GM18858 (cell line): ENCODE data around the gene GRM1.

Experiments used
- ATAC-seq: cut with Tn5 transposase; IDR thresholded peaks from one replicate; pipeline ENCODE4 v1.9.1; 2021; ENCODE audit not compliant: unreplicated experiment

The GRM1 gene

GRCh38 chr6:146361128-146361924 lies 332.5 kb downstream of the GRM1 start:
- ATAC-seq, result no peak

GRCh38 chr6:146363838-146364607 lies 335.2 kb downstream of the GRM1 start:
- no peak for ATAC-seq

- no peak for ATAC-seq
Measured at GRCh38 chr6:146364816-146365594, 336.1 kb downstream of the GRM1 start.

- no peak for ATAC-seq
Measured at GRCh38 chr6:146367061-146367460, 338.2 kb downstream of the GRM1 start.

GRCh38 chr6:146369866-146370265 lies 341.0 kb downstream of the GRM1 start:
- no peak for ATAC-seq

- ATAC-seq, result no peak
Measured at GRCh38 chr6:146381486-146381885, 352.6 kb downstream of the GRM1 start.

GRCh38 chr6:146388736-146389364 lies 360.0 kb downstream of the GRM1 start:
- ATAC-seq, result no peak

- ATAC-seq, result no peak
Measured at GRCh38 chr6:146389740-146390139, 360.9 kb downstream of the GRM1 start.

- no peak for ATAC-seq
Measured at GRCh38 chr6:146397638-146398037, 368.8 kb downstream of the GRM1 start.

GRCh38 chr6:146402476-146402875 lies 373.6 kb downstream of the GRM1 start:
- ATAC-seq, result no peak

- no peak for ATAC-seq
Measured at GRCh38 chr6:146408583-146408982, 379.7 kb downstream of the GRM1 start.

GRCh38 chr6:146410851-146411595 lies 382.2 kb downstream of the GRM1 start:
- ATAC-seq, result no peak

- ATAC-seq, result no peak
Measured at GRCh38 chr6:146419576-146419975, 390.7 kb downstream of the GRM1 start.

GRCh38 chr6:146420255-146420654 lies 391.4 kb downstream of the GRM1 start:
- no peak for ATAC-seq

GRCh38 chr6:146422789-146423375 lies 394.0 kb downstream of the GRM1 start:
- no peak for ATAC-seq

GRCh38 chr6:146423452-146423851 lies 394.6 kb downstream of the GRM1 start:
- no peak for ATAC-seq

GRCh38 chr6:146426516-146426915 lies 397.7 kb downstream of the GRM1 start:
- no peak for ATAC-seq

GRCh38 chr6:146429831-146430230 lies 401.0 kb downstream of the GRM1 start:
- ATAC-seq, result no peak

- ATAC-seq, result no peak
Measured at GRCh38 chr6:146433881-146434731, 405.2 kb downstream of the GRM1 start.
